Gastrocnemius medialis (tissue), 4 donors: ENCODE data around the gene DENR.

Experiments
- CTCF ChIP-seq, 5 experiments: fragments of 450-650 bp in 3 of 5; fragments of 200-600 bp in 2 of 5; sonication (generic) in 2 of 5; IDR thresholded peaks in 4 of 5; conservative IDR thresholded peaks in 1 of 5; 1 replicate in 4 of 5; 2 replicates in 1 of 5; pipeline ENCODE4 v1.5.1; 2016 to 2019; ENCODE audit warnings: antibody characterized with exemption in 5 of 5, mild to moderate bottlenecking in 3 of 5, moderate library complexity in 3 of 5
- POLR2A ChIP-seq, 2 donors: fragments of 450-650 bp; IDR thresholded peaks; one replicate each; pipeline ENCODE4 v1.6.1; 2017; ENCODE audit warnings: antibody characterized with exemption in 2 of 2, mild to moderate bottlenecking in 2 of 2, moderate library complexity in 2 of 2

GRCh38 chr12:122811777-122812176 is 59.2 kb downstream of the DENR start:
- TF ChIP-seq POLR2A (IDR thresholded peaks at IDR 0.05), result no peak
- TF ChIP-seq CTCF (IDR thresholded peaks at IDR 0.05 in 4 of 5, conservative IDR thresholded peaks at IDR 0.05 in 1 of 5), result no peak
